RKO (cell line): ENCODE data around the gene CPEB2.

Experiments used
- DNase-seq: peaks from one replicate; pipeline ENCODE4 v3.0.0-alpha.2; 2016; ENCODE audit warnings: low spot score

The CPEB2 gene

GRCh38 chr4:15010038-15010585 lies 7.8 kb downstream of the CPEB2 start:
- no peak for DNase-seq

GRCh38 chr4:15011166-15011565 lies 8.9 kb downstream of the CPEB2 start:
- no peak for DNase-seq

- no peak for DNase-seq
These were observed 9.9 kb downstream of the CPEB2 start for GRCh38 chr4:15012017-15012788.

- DNase-seq, result no peak
These were observed 11.3 kb downstream of the CPEB2 start for GRCh38 chr4:15013585-15013984.

GRCh38 chr4:15015170-15015569 lies 12.9 kb downstream of the CPEB2 start:
- DNase-seq, result no peak

- no peak for DNase-seq
These were observed 16.1 kb downstream of the CPEB2 start for GRCh38 chr4:15018361-15018760.

GRCh38 chr4:15020502-15021286 lies 18.4 kb downstream of the CPEB2 start:
- no peak for DNase-seq

GRCh38 chr4:15021311-15021710 lies 19.0 kb downstream of the CPEB2 start:
- DNase-seq, result no peak

GRCh38 chr4:15021946-15022345 lies 19.7 kb downstream of the CPEB2 start:
- no peak for DNase-seq

GRCh38 chr4:15024386-15024785 lies 22.1 kb downstream of the CPEB2 start:
- no peak for DNase-seq

GRCh38 chr4:15025693-15026092 lies 23.4 kb downstream of the CPEB2 start:
- DNase-seq, result no peak

GRCh38 chr4:15027921-15028435 lies 25.7 kb downstream of the CPEB2 start:
- no peak for DNase-seq

GRCh38 chr4:15031197-15031596 lies 28.9 kb downstream of the CPEB2 start:
- no peak for DNase-seq

- DNase-seq, result no peak
These were observed 29.9 kb downstream of the CPEB2 start for GRCh38 chr4:15031993-15032675.

- DNase-seq, result no peak
These were observed 31.9 kb downstream of the CPEB2 start for GRCh38 chr4:15034071-15034764.

- no peak for DNase-seq
These were observed 32.9 kb downstream of the CPEB2 start for GRCh38 chr4:15035159-15035558.

- no peak for DNase-seq
These were observed 35.8 kb downstream of the CPEB2 start for GRCh38 chr4:15037923-15038541.

GRCh38 chr4:15040916-15041463 lies 38.7 kb downstream of the CPEB2 start:
- no peak for DNase-seq

- DNase-seq, result no peak
These were observed 40.4 kb downstream of the CPEB2 start for GRCh38 chr4:15042529-15043167.

- DNase-seq, result peak; percentile 40
These were observed 40.9 kb downstream of the CPEB2 start for GRCh38 chr4:15043226-15043625.
